HG02970 (cell line): ENCODE data around the gene TCEA3.

Source experiments
- ATAC-seq: cut with Tn5 transposase; IDR thresholded peaks from one replicate; pipeline ENCODE4 v1.9.1; 2021; ENCODE audit warnings: mild to moderate bottlenecking, moderate library complexity, moderate number of reproducible peaks; ENCODE audit not compliant: unreplicated experiment, low FRiP score

Gene TCEA3

DNA sequence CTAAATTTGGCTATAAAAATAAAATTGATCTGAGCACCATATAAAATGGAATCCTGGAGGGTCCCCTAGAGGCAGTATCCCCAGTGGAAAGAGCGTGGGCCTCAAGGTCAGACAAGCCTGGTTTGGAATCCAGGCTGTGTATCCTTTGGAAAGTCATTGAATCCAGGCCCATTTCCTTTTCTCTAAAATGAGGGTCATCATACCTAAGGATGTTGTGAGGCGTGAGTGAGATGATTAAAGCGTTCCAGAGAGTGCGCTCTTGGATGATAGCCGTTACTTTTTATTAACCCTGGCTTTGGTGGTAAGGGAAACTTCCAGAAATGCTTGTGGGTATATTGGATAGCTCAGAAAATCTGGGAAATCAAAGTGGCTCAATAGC, 54.2 kb downstream of the TCEA3 start:
- ATAC-seq = no peak

- no peak for ATAC-seq
Measured at GRCh38 chr1:23369335-23370013, 55.1 kb downstream of the TCEA3 start, which contains the start of gene ZNF436. Gene ZNF436, minus strand, starts transcription at chr1:23369836. Its CDS starts 1,831 bp downstream, at chr1:23368005.

- peak; percentile 65 for ATAC-seq
Measured at GRCh38 chr1:23368562-23369334, 55.8 kb downstream of the TCEA3 start.

DNA sequence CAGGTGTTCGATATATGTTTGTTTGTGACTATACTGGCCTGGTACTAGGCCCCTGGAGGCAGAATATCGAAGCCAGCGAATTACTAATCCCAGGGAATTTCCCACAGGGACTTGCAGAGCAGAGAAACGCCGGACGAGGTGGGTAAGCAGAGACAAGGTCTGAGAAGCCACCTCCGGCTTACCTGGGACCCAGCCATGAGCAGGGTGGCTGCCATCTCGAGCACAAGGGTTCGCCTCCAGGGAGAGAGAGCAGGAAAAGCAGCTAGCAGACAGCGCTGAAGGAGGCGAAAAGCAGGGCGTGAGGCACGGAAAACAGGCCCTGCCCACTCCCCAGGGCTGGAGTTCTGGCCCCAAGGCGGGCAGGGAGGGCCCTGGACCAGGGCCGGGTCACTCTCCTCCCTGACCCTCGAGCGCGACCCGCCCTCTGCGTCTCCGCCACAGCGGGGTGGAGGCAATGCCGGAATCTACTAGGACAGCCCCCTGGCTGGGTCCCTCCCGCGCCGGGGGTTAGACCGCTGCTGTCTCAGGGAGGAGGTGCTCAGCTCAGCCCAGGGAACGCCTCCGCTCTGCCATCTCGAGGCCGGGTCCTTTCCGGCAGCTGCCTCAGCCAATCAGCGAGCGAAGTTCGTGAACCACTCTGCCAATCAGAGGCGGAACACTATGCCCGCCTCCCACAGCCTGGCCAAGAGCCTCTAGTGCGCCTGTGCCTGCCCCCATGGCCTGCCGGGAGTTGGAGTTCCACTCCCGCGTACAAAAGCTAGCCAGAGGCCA, 56.6 kb downstream of the TCEA3 start:
- ATAC-seq = peak; percentile 86

- no peak for ATAC-seq
Measured at GRCh38 chr1:23367451-23367790, 57.1 kb downstream of the TCEA3 start.

DNA sequence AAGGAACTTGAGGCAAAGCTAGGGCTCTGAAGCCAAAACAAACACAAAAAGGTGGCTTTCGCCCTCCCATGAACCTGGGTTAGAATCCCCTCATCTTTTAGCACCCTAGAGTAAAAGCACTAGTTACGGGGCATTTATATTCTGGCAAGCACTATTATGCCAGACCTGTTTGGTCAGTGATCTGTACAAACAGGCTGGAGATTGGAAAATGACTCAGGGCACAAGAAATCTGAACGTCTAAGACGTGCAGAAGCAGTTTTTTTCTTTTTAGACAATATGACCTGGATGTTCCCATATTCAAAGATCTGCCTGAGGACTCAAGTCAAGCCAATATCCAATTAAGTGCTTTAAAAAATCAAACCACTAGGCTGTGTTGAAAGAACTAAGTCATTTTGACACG, 58.0 kb downstream of the TCEA3 start:
- no peak for ATAC-seq

GRCh38 chr1:23366146-23366545, 58.4 kb downstream of the TCEA3 start:
- no peak for ATAC-seq

DNA sequence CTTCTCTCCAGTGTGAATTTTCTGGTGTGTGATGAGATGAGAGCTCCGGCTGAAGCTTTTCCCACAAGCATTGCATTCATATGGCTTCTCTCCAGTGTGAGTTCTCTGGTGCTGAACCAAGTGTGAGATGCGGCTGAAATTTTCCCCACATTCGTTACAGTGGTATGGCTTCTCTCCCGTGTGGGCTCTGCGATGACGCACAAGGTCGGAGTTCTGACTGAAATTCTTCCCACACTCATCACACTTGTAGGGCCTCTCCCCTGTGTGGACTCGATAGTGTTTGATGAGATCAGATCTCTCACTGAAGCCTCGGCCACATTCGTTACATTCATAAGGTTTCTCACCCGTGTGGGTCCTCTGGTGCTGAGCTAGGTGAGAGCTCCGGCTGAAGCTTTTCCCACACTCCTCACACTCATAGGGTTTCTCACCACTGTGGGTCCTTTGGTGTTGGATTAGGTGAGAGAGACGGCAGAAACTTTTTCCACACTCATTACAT, 62.3 kb downstream of the TCEA3 start:
- ATAC-seq = no peak

GRCh38 chr1:23358310-23358875, 66.2 kb downstream of the TCEA3 start:
- no peak for ATAC-seq

- ATAC-seq = no peak
Measured at GRCh38 chr1:23357138-23357908, 67.2 kb downstream of the TCEA3 start.

GRCh38 chr1:23356471-23357137, 67.9 kb downstream of the TCEA3 start:
- ATAC-seq = no peak

DNA sequence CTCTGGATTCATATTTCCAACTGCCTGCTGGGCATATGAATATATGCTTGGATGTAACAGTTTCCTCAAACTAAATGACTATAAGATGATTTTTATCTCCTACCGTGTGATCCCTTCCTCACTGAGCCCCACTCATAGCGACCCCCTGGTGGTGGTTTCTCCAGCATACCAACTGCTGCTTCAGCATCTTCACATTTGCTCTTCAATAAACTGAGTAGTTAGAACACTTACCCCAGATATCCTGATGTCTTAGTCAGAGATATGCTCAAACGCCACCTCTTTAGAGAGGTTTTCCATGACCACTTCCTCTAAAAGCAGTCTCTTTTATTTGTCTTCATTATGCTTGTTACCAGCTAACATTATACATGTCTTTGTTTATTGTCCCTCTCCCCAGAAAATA, 70.3 kb downstream of the TCEA3 start:
- no peak for ATAC-seq

DNA sequence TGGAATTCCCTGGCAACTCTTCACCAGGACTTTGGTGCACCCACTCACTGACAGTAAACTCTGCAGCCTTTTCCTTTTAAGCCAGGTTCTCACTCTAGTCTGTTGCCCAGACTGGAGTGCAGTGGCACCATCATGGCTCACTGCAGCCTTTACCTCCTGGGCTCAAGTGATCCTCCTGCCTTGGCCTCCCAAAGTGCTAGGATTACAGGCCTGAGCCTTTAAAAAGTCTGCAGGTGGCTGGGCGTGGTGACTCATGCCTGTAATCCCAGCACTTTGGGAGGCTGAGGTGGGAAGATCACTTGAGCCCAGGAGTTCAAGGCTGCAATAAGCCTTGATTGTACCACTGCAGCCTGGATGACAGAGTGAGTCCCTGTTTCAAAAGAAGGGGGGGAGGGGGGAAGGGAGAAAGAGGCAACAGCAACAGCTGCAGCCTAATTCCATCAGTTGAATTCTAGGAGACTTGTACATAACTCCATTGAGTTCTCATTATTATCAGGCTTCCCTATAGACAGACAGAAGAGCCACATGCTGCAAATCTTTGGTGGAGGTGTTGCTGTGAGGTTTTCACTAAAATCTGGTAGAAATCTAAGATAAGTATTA, 72.4 kb downstream of the TCEA3 start:
- no peak for ATAC-seq

- ATAC-seq = no peak
Measured at GRCh38 chr1:23345920-23346319, 78.6 kb downstream of the TCEA3 start.

GRCh38 chr1:23344987-23345472, 79.5 kb downstream of the TCEA3 start:
- no peak for ATAC-seq

- peak; percentile 95 for ATAC-seq
Measured at GRCh38 chr1:23344111-23344986, 80.2 kb downstream of the TCEA3 start, which contains the start of gene HNRNPR. Gene HNRNPR, minus strand, starts transcription at chr1:23344284. Its CDS starts 3,276 bp downstream, at chr1:23341008.

DNA sequence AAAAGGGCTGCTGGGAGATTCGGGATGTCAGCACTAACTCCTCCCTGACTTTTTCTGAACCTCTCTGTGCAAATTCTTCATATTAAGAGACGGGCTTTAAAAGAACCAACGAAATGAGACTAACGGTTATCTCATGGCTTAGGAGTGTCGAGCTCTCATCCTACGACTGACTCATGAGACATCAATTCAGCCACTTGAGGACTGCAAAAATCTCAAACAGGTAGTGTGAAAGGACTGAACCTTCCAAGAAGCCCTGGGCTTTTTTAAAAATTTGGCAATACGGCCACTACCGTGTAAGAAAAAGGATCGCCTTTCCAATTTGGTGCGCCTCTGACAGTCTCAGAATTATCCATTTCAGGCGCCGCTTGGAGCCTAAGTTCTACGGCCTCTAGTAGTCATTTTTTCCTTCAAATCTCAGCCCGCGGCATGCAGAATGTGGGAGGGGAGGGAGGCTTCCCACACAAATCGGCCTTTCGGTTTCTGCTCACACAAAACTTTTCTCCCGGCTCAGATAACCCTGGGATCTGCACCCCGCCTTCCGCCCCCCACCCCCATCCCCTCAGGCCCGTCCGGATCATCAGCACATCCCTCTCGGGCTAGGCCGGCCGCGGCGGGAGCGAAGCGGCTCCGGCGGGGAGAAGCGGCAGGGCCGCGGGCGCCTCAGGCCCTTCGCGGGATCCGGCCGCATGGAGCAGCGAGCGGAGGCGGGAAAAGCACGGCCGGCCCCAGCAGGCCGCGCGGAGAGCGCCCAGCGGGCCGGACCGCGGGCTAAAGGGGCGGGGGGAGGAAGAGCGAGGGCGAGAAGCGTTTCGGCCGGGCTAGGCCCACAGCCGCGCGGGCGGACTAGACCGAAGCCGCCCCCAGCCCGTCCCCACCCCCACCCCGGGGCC, 81.1 kb downstream of the TCEA3 start:
- peak; percentile 9 for ATAC-seq
